Prostate gland (tissue), 2 donors: ENCODE data around the gene NOL6. TPM values are rescaled to one million over a fixed set of nuclear protein-coding genes. Genes with fewer than 3 reads are reported as not detected.

ENCODE experiments used
- DNase-seq: peaks from one replicate; pipeline ENCODE4 v3.0.0-alpha.2; 2019; ENCODE audit warnings: low spot score
- H3K27ac ChIP-seq, 2 donors: fragments of 200-600 bp; sonication (generic); 2 replicates each; pipeline ENCODE4 v1.5.1; 2017 to 2019
- H3K27me3 ChIP-seq: fragments of 200-600 bp; sonication (generic); replicated peaks from 2 replicates; pipeline ENCODE4 v1.5.1; 2019; ENCODE audit not compliant: insufficient read depth
- H3K36me3 ChIP-seq, 2 donors: fragments of 200-600 bp; sonication (generic); 1 replicate in 1 of 2; 2 replicates in 1 of 2; pipeline versions ENCODE4 v1.5.1 to v1.8.1; 2017 to 2019
- H3K4me1 ChIP-seq: fragments of 200-600 bp; sonication (generic); replicated peaks from 2 replicates; pipeline ENCODE4 v1.5.1; 2019
- H3K4me3 ChIP-seq, 2 donors: fragments of 200-600 bp; sonication (generic); 2 replicates each; pipeline ENCODE4 v1.5.1; 2017 to 2019
- H3K9me3 ChIP-seq: fragments of 200-600 bp; sonication (generic); 2 replicates; pipeline ENCODE4 v1.5.1; 2017
- CTCF ChIP-seq, 4 experiments: fragments of 200-600 bp in 2 of 4; fragments of 450-650 bp in 2 of 4; sonication (generic) in 2 of 4; IDR thresholded peaks; 1 replicate in 3 of 4; 2 replicates in 1 of 4; pipeline ENCODE4 v1.5.1; 2016 to 2019; ENCODE audit warnings: antibody characterized with exemption in 4 of 4, mild to moderate bottlenecking in 2 of 4, moderate library complexity in 2 of 4
- POLR2A ChIP-seq: fragments of 450-650 bp; IDR thresholded peaks from one replicate; pipeline ENCODE4 v1.6.1; 2016; ENCODE audit warnings: antibody characterized with exemption, mild to moderate bottlenecking
- POLR2AphosphoS5 ChIP-seq: sonication (generic); formaldehyde crosslinking; IDR thresholded peaks from one replicate; pipeline ENCODE4 v1.6.1; 2017; ENCODE audit warnings: antibody characterized with exemption
- WGBS: methylation state at CpG from one replicate; pipeline ENCODE4 v1.1.5; 2018; 5-methylcytosine and 5-hydroxymethylcytosine counted together
- intact Hi-C: fragments of 100-400 bp; cut with DNase I; formaldehyde crosslinking; loops from one replicate; pipeline ENCODE4 v1.14.2; 2022
- total RNA-seq, 2 donors: library from RNA; depleted of rRNA; stranded (reverse); fragments of >200 nt; gene quantifications; one replicate each; pipeline ENCODE4 v1.1.0, GENCODE V29; 2016

NOL6 gene
- total RNA-seq, 2 donors from 2014 or later: 28.6 to 30.9 TPM

GRCh38 chr9:33439731-33440130 is 34.0 kb downstream of the NOL6 start:
- DNase-seq: no peak
- TF ChIP-seq POLR2AphosphoS5 (no peak), CTCF (IDR thresholded peaks at IDR 0.05) (no peak), POLR2A (no peak)
- WGBS: 56% methylated on average over 6 of the region's 6 CpGs
- Histone ChIP-seq H3K4me1 (peaks cover 2% of the 10 kb centered on the region), H3K27me3 (no peaks in the 10 kb centered on the region), H3K36me3 (peaks cover 6 to 13% of the 10 kb centered on the region in 2 donors), H3K27ac (peak overlapping the region in 1 of 2 donors; percentile 33), H3K4me3 (no peak overlapping the region), H3K9me3 (no peaks in the 10 kb centered on the region)
- intact Hi-C loops: no loop called here

- H3K4me1 ChIP-seq: no peaks in the 10 kb centered on the region
- no peak overlapping the region for H3K4me3 ChIP-seq
- WGBS: 80% methylated on average over 7 of the region's 7 CpGs
- peak overlapping the region in 1 of 2 donors; percentile 33 for H3K27ac ChIP-seq
- TF ChIP-seq CTCF (IDR thresholded peaks at IDR 0.05) (no peak), POLR2A (no peak), POLR2AphosphoS5 (no peak)
- peaks cover 6 to 13% of the 10 kb centered on the region in 2 donors for H3K36me3 ChIP-seq
- H3K9me3 ChIP-seq: no peaks in the 10 kb centered on the region
- H3K27me3 ChIP-seq: no peaks in the 10 kb centered on the region
- no peak for DNase-seq
- intact Hi-C loops: no loop called here
These were observed 34.6 kb downstream of the NOL6 start for GRCh38 chr9:33438926-33439680.

- Histone ChIP-seq H3K27me3 (no peaks in the 10 kb centered on the region), H3K4me3 (no peak overlapping the region), H3K27ac (no peak overlapping the region), H3K4me1 (no peaks in the 10 kb centered on the region), H3K36me3 (peaks cover 6 to 13% of the 10 kb centered on the region in 2 donors), H3K9me3 (no peaks in the 10 kb centered on the region)
- TF ChIP-seq POLR2A (no peak), CTCF (IDR thresholded peaks at IDR 0.05) (no peak), POLR2AphosphoS5 (no peak)
- WGBS: 86% methylated on average over 1 of the region's 1 CpG
- intact Hi-C loops: no loop called here
- no peak for DNase-seq
These were observed 35.8 kb downstream of the NOL6 start for GRCh38 chr9:33437898-33438297.

GRCh38 chr9:33437205-33437604 is 36.5 kb downstream of the NOL6 start:
- H3K27me3 ChIP-seq: no peaks in the 10 kb centered on the region
- H3K9me3 ChIP-seq: no peaks in the 10 kb centered on the region
- H3K4me1 ChIP-seq: no peaks in the 10 kb centered on the region
- no peak overlapping the region for H3K4me3 ChIP-seq
- TF ChIP-seq POLR2A (no peak), POLR2AphosphoS5 (no peak), CTCF (IDR thresholded peaks at IDR 0.05) (no peak)
- no peak for DNase-seq
- intact Hi-C loops: no loop called here
- no peak overlapping the region for H3K27ac ChIP-seq
- 44% methylated on average over 2 of the region's 2 CpGs for WGBS
- H3K36me3 ChIP-seq: peaks cover 3 to 6% of the 10 kb centered on the region in 2 donors

- DNase-seq: no peak
- Histone ChIP-seq H3K4me3 (no peak overlapping the region), H3K36me3 (peaks cover 0 to 5% of the 10 kb centered on the region in 2 donors), H3K27ac (no peak overlapping the region), H3K9me3 (no peaks in the 10 kb centered on the region), H3K4me1 (no peaks in the 10 kb centered on the region), H3K27me3 (no peaks in the 10 kb centered on the region)
- TF ChIP-seq POLR2AphosphoS5 (no peak), CTCF (IDR thresholded peaks at IDR 0.05) (no peak), POLR2A (no peak)
- intact Hi-C loops: no loop called here
- 62% methylated on average over 8 of the region's 8 CpGs for WGBS
These were observed 37.3 kb downstream of the NOL6 start for GRCh38 chr9:33436445-33436844.
